K562 (cell line): Measurements from ENCODE around the gene PPP1R37. TPM values are rescaled to one million over a fixed set of nuclear protein-coding genes. Genes with fewer than 3 reads are reported as not detected.
A peak's percentile ranks its signal among the peaks of the same experiment; 100 is the strongest.

Source experiments
- ATAC-seq: fragments of 200-7000 bp; cut with Tn5 transposase; 3 replicates; pipeline ENCODE4 v1.9.1; 2020; ENCODE audit warnings: moderate library complexity
- BruUV-seq: library from RNA; stranded (reverse); fragments of 400-500 nt; replicated peaks from 2 replicates; lab custom pipeline; 2021; lab: Mats Ljungman, UMichigan
- CTCF ChIA-PET: fragments of 300-600 bp; formaldehyde crosslinking; extraction: SDS; loops from one replicate; lab custom pipeline; 2021; ENCODE audit warnings: low intra/inter-chr PET ratio; lab: Yijun Ruan, JAX
- POLR2A ChIA-PET: fragments of 300-600, 350-650 bp; sonication (Branson Sonifier 250); formaldehyde crosslinking; extraction: SDS; loops from one replicate; lab custom pipeline; 2021; ENCODE audit warnings: antibody characterized with exemption, inconsistent platforms; lab: Yijun Ruan, JAX
- DNase-seq, 4 experiments: peaks; one replicate each; pipeline versions ENCODE4 v3.0.0 to v3.0.0-alpha.2; 2011 to 2018; ENCODE audit warnings: low spot score in 3 of 4, mixed read lengths in 3 of 4; ENCODE audit errors: extremely low read depth in 1 of 4
- FAIRE-seq: peaks from 2 replicates; lab custom pipeline; 2011; peaks lifted over from hg19 to GRCh38; lab: Jason Lieb, UNC
- H2AFZ ChIP-seq: 2 replicates; pipeline ENCODE4 v1.6.0; 2011; ENCODE audit warnings: low read depth, low read length, control low read depth, inconsistent platforms
- H3K27ac ChIP-seq: fragments of 200-600 bp; 3 replicates; pipeline ENCODE4 v1.8.0; 2011; ENCODE audit warnings: low read depth, mild to moderate bottlenecking, control low read depth, inconsistent platforms, low read length, moderate library complexity, mixed read lengths; ENCODE audit errors: extremely low read depth
- H3K27me3 ChIP-seq, 2 experiments: fragments of 300-600 bp in 1 of 2; 2 replicates in 1 of 2; 3 replicates in 1 of 2; pipeline versions ENCODE4 v1.6.0 to v1.8.0; 2011; ENCODE audit warnings: inconsistent platforms in 2 of 2, low read length in 2 of 2, mild to moderate bottlenecking in 1 of 2, mixed read lengths in 1 of 2, moderate library complexity in 1 of 2; ENCODE audit not compliant: control insufficient read depth in 2 of 2, insufficient read depth in 2 of 2
- H3K36me3 ChIP-seq: fragments of 300-600 bp; 3 replicates; pipeline ENCODE4 v1.8.0; 2011; ENCODE audit warnings: mild to moderate bottlenecking, low read length, inconsistent platforms; ENCODE audit not compliant: control insufficient read depth, insufficient read depth
- H3K4me1 ChIP-seq, 2 experiments: fragments of 200-600 bp in 1 of 2; replicated peaks in 1 of 2; 2 replicates in 1 of 2; 3 replicates in 1 of 2; pipeline versions ENCODE4 v1.5.1 to v1.8.0; 2011; ENCODE audit warnings: inconsistent platforms in 2 of 2, low read length in 2 of 2, mild to moderate bottlenecking in 1 of 2, mixed read lengths in 1 of 2, moderate library complexity in 1 of 2; ENCODE audit not compliant: control insufficient read depth in 2 of 2, insufficient read depth in 2 of 2
- H3K4me2 ChIP-seq: 2 replicates; pipeline ENCODE4 v1.6.1; 2011; ENCODE audit warnings: low read length, control low read depth, inconsistent platforms, mixed read lengths; ENCODE audit not compliant: insufficient read depth
- H3K4me3 ChIP-seq: fragments of 200-600 bp; sonication (generic), shearing (Covaris generic); 2 replicates; pipeline ENCODE4 v1.5.1; 2016; ENCODE audit warnings: control low read depth, inconsistent platforms
- H3K79me2 ChIP-seq: fragments of 200-600 bp; 3 replicates; pipeline ENCODE4 v1.8.0; 2011; ENCODE audit warnings: low read length, inconsistent platforms; ENCODE audit not compliant: control insufficient read depth, insufficient read depth
- H3K9ac ChIP-seq, 2 experiments: 2 replicates each; pipeline versions ENCODE4 v1.6.0 to v1.6.1; 2011; ENCODE audit warnings: low read depth in 2 of 2, low read length in 2 of 2, control low read depth in 1 of 2, inconsistent platforms in 1 of 2, mild to moderate bottlenecking in 1 of 2, mixed read lengths in 1 of 2; ENCODE audit not compliant: insufficient read depth in 1 of 2
- H3K9me1 ChIP-seq: one replicate; pipeline ENCODE4 v1.6.0; 2011; ENCODE audit warnings: inconsistent platforms, mild to moderate bottlenecking, low read length, moderate library complexity; ENCODE audit not compliant: control insufficient read depth, insufficient read depth
- H3K9me3 ChIP-seq: replicated peaks from 2 replicates; pipeline ENCODE4 v1.5.1; 2011; ENCODE audit warnings: low read depth, low read length, inconsistent platforms; ENCODE audit not compliant: control insufficient read depth, insufficient read depth
- H4K20me1 ChIP-seq: replicated peaks from 2 replicates; pipeline ENCODE4 v1.6.1; 2011; ENCODE audit warnings: low read length, inconsistent platforms, mixed read lengths; ENCODE audit not compliant: control insufficient read depth, insufficient read depth
- ARHGAP35 ChIP-seq: fragments of 450-650 bp; IDR thresholded peaks from 2 replicates; pipeline ENCODE4 v1.6.1; 2018; ENCODE audit not compliant: partially characterized antibody
- C11orf30 ChIP-seq: fragments of 450-650 bp; IDR thresholded peaks from 2 replicates; pipeline ENCODE4 v1.6.1; 2016; ENCODE audit warnings: low read depth, mild to moderate bottlenecking
- CHD2 ChIP-seq: IDR thresholded peaks from 2 replicates; pipeline ENCODE4 v1.6.1; 2011; ENCODE audit warnings: low read depth, low read length
- DACH1 ChIP-seq: fragments of 450-650 bp; IDR thresholded peaks from 2 replicates; pipeline ENCODE4 v1.6.1; 2018; ENCODE audit not compliant: partially characterized antibody
- DDX20 ChIP-seq: fragments of 450-650 bp; IDR thresholded peaks from 2 replicates; pipeline ENCODE4 v1.6.1; 2016; ENCODE audit warnings: missing genetic modification characterization, low read depth, mild to moderate bottlenecking, missing compliant biosample characterization, moderate library complexity
- ELF4 ChIP-seq: fragments of 450-650 bp; formaldehyde crosslinking; IDR thresholded peaks from 2 replicates; pipeline ENCODE4 v1.4.0; 2022; ENCODE audit warnings: missing genetic modification characterization
- ETS2 ChIP-seq: IDR thresholded peaks from 2 replicates; pipeline ENCODE4 v1.6.1; 2016; ENCODE audit warnings: borderline replicate concordance, missing genetic modification characterization, mild to moderate bottlenecking, moderate library complexity, missing compliant biosample characterization; ENCODE audit not compliant: poor library complexity, severe bottlenecking
- ETV5 ChIP-seq: sonication (generic); formaldehyde crosslinking; IDR thresholded peaks from 2 replicates; pipeline ENCODE4 v1.4.0; 2020; ENCODE audit warnings: low read depth, mild to moderate bottlenecking, missing genetic modification reagents
- HDAC8 ChIP-seq: fragments of 450-650 bp; IDR thresholded peaks from 2 replicates; pipeline ENCODE4 v1.6.1; 2016; ENCODE audit warnings: mild to moderate bottlenecking, missing genetic modification characterization, moderate library complexity, missing compliant biosample characterization
- KLF10 ChIP-seq: fragments of 250-450 bp; sonication (Bioruptor Pico); IDR thresholded peaks from 2 replicates; pipeline ENCODE4 v1.6.1; 2021; ENCODE audit warnings: matching md5 sums
- NBN ChIP-seq: fragments of 450-650 bp; IDR thresholded peaks from 2 replicates; pipeline ENCODE4 v1.6.1; 2016; ENCODE audit warnings: low read depth, mild to moderate bottlenecking
- POLR2B ChIP-seq: fragments of 450-650 bp; IDR thresholded peaks from 2 replicates; pipeline ENCODE4 v1.6.1; 2018; ENCODE audit warnings: low read depth; ENCODE audit not compliant: partially characterized antibody
- PRPF4 ChIP-seq: fragments of 200-400 bp; formaldehyde crosslinking; IDR thresholded peaks from one replicate; pipeline ENCODE4 v1.6.1; 2017; ENCODE audit warnings: low read length, low read depth, mild to moderate bottlenecking; ENCODE audit not compliant: insufficient read depth, poor library complexity, severe bottlenecking
- SAP30 ChIP-seq: fragments of 200-600 bp; sonication (generic); IDR thresholded peaks from 2 replicates; pipeline ENCODE4 v1.6.1; 2012; ENCODE audit warnings: borderline replicate concordance, low read depth, mild to moderate bottlenecking, moderate library complexity, low read length, control low read depth, inconsistent platforms; ENCODE audit not compliant: insufficient read depth, poor library complexity, severe bottlenecking
- SMARCA4 ChIP-seq: fragments of 450-650 bp; IDR thresholded peaks from 2 replicates; pipeline ENCODE4 v1.6.1; 2016
- SP2 ChIP-seq: IDR thresholded peaks from 2 replicates; pipeline ENCODE4 v1.6.1; 2011; ENCODE audit warnings: mild to moderate bottlenecking, low read depth, low read length, moderate library complexity; ENCODE audit not compliant: poor library complexity, severe bottlenecking; ENCODE audit errors: extremely low read depth
- SRF ChIP-seq, 2 experiments: fragments of 250-450, 450-650 bp in 1 of 2; sonication (Bioruptor Pico) in 1 of 2; sonication (generic) in 1 of 2; formaldehyde crosslinking; IDR thresholded peaks; 2 replicates each; pipeline versions ENCODE4 v1.5.0 to v1.5.1; 2020 to 2022; ENCODE audit warnings: mild to moderate bottlenecking in 1 of 2, missing genetic modification reagents in 1 of 2
- ZNF263 ChIP-seq: sonication (generic); formaldehyde crosslinking; IDR thresholded peaks from 2 replicates; pipeline ENCODE4 v1.8.0; 2022; ENCODE audit warnings: mild to moderate bottlenecking, missing genetic modification reagents, borderline replicate concordance
- ZNF695 ChIP-seq: fragments of 450-650 bp; formaldehyde crosslinking; IDR thresholded peaks from 2 replicates; pipeline ENCODE4 v1.4.0; 2020; ENCODE audit warnings: mild to moderate bottlenecking, moderate library complexity
- WGBS: fragments of 100-300 bp; shearing (Covaris generic); methylation state at CpG from one replicate; pipeline ENCODE4 v1.1.6; 2016; ENCODE audit warnings: low coverage, mixed read lengths; ENCODE audit not compliant: insufficient coverage; ENCODE audit errors: missing lambda C conversion rate; 5-methylcytosine and 5-hydroxymethylcytosine counted together
- in situ Hi-C: fragments of 300-500 bp; cut with MboI; formaldehyde crosslinking; loops from 4 replicates; pipeline ENCODE4 v1.15.0; 2018; ENCODE audit warnings: inconsistent platforms, mixed read lengths
- intact Hi-C: fragments of 100-400 bp; cut with micrococcal nuclease; formaldehyde crosslinking; loops from 2 replicates; pipeline ENCODE4 v1.14.2; 2022
- polyA plus RNA-seq, 8 experiments: library from polyadenylated mRNA; depleted of rRNA in 4 of 8; stranded (reverse) in 5 of 8; unstranded in 3 of 8; fragments of >200 nt; fragmentation: Nextera tagmentation in 2 of 8; fragmentation: Illumina TruSeq in 1 of 8; extraction: Ambion mirVana in 2 of 8; extraction: Trizol in 1 of 8; gene quantifications; 2 replicates each; pipeline versions ENCODE4 v1.2.1 to v1.2.3, GENCODE V29; 2011 to 2014; ENCODE audit warnings: inconsistent platforms in 1 of 8, missing spikeins in 1 of 8
- total RNA-seq, 7 experiments: library from RNA; depleted of rRNA in 6 of 7; stranded (reverse); fragments of >200 nt in 6 of 7; fragmentation: Illumina TruSeq in 2 of 7; extraction: Trizol in 2 of 7; gene quantifications; 2 replicates each; pipeline versions ENCODE4 v1.2.1 to v1.2.3, GENCODE V29; 2011 to 2021; ENCODE audit warnings: low replicate concordance in 1 of 7

Gene PPP1R37
- total and polyA plus RNA-seq, 9 of the 15 experiments (the other 6 are each of a cell fraction or from before 2014, with no cell fraction given) = 0.04 to 20.3 (median 7.3) TPM

DNA sequence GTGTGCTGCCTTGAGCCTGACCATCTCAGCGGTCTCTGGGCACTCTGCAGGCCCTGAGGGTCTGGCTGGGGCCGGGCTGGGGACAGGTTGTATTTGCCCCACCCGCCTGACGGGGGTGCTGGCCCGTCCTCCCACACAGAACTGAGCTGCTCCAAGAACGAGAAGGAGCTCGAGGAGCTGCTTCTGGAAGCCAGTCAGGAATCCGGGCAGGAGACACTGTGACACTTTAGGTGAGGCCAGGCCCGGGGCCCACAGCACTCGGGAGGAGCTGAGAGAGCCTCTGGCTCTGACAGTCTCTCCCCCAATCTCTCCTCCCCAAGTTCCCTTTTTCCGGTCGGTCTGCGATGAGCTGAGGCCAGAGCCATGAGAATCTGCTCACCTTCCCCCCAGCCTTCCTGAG, 53.3 kb downstream of the PPP1R37 start:
- Histone ChIP-seq H2AFZ (no peak overlapping the region), H3K36me3 (peaks cover 48% of the 10 kb centered on the region; the same call in 1 of the 3 replicates), H3K9me1 (no peaks in the 10 kb centered on the region), H3K27me3 (no peaks in the 10 kb centered on the region), H3K27ac (no peak overlapping the region), H3K4me1 (peaks cover 0 to 55% of the 10 kb centered on the region in 2 experiments; a peak in 2 of 5 replicates), H4K20me1 (no peaks in the 10 kb centered on the region), H3K9ac (peak overlapping the region in 1 of 2 experiments; percentile 70; a peak in 2 of 4 replicates), H3K4me3 (no peak overlapping the region), H3K79me2 (no peaks in the 10 kb centered on the region), H3K4me2 (no peak overlapping the region), H3K9me3 (no peaks in the 10 kb centered on the region)
- in situ Hi-C loops = no loop called here
- WGBS = 79% methylated on average over 10 of the region's 13 CpGs
- no TSS peak for BruUV-seq
- no peak for TF ChIP-seq POLR2B
- no peak for TF ChIP-seq CHD2
- no peak for TF ChIP-seq PRPF4
- no peak for TF ChIP-seq ETV5
- TF ChIP-seq HDAC8 (tag) = no peak
- TF ChIP-seq SMARCA4 = no peak
- no peak for TF ChIP-seq ETS2 (tag)
- TF ChIP-seq ELF4 = no peak
- no peak for TF ChIP-seq SP2
- TF ChIP-seq SRF (CRISPR knock-in tag; IDR thresholded peaks at IDR 0.05) = no peak
- TF ChIP-seq NBN = no peak
- no peak for TF ChIP-seq DDX20 (tag)
- TF ChIP-seq ARHGAP35 = no peak
- no peak for TF ChIP-seq DACH1
- TF ChIP-seq ZNF695 = no peak
- TF ChIP-seq C11orf30 = no peak
- TF ChIP-seq SAP30 = no peak
- no peak for TF ChIP-seq KLF10 (CRISPR knock-in tag)
- TF ChIP-seq ZNF263 = no peak
- ATAC-seq (no peak), FAIRE-seq (no peak), DNase-seq (no peak)
- ChIA-PET CTCF (no interaction called here), POLR2A (interaction anchor here (0.6 kb wide), 2 partner anchors 18 to 55 kb away, joined by 3 read pairs; no protein-coding TSS in a partner anchor)
- intact Hi-C loops = no loop called here
